Inflammatory macrophage (primary cell): ENCODE measurements around the gene MARF1.
"Not testable (repeated sequence)": the region's sequence is repeated elsewhere in the genome, so short reads cannot be mapped to it uniquely, and the experiment has no call there.

ENCODE experiments used
- DNase-seq, 2 donors: peaks; one replicate each; pipeline ENCODE4 v3.0.0-alpha.2; 2020 to 2022

Gene MARF1

DNA sequence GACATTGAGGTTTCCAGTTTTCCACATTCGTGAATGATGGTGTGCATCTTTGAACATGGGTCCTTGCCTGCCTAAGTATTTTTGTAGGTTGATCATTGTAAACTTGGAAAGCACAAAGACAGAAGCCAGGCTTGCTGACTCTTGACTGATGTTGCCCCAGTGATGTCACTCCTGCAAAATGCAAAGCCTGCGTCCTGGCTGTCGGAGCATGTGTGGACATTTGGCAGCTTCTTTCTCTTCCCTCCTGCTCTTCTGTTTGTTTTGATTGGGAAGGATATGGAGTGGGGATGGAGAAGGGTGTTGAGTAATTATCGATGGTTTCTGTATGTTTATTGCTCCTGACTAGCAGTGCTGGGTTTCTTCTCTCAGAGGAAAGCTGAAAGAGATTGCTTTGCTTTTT, 10.3 kb upstream of the MARF1 start:
- no peak for DNase-seq

DNA sequence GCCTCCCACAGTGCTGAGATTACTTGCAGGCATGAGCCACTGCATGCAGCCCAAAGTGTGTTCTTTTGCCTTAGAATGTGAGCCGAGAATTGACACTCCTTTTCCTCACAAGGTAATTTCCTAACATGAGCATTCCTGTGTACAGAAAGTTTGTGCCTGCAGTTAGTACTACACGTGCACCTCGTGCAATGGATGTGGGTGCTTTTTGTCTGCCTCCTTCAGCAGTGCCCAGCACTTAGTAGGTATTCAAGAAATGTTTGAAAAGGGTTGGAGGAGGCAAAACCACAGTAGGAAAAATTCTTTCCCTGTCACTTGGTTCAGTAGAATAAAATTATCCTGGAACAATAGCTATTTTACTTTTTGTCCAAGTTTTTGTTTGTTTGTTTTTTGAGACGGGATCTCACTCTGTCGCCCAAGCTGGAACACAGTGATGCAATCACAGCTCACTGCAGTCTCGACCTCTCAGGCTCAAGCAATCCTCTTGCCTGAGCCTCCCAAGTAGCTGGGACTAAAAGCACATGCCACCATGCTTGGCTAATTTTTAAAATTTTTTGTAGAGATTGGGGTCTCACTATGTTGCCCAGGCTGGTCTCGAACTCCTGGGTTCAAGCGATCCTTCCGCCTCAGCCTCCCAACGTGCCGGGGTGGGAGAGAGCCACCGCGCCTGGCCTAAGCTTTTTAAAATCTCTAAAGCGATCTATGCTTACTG, 9.5 kb upstream of the MARF1 start:
- DNase-seq: no peak

DNA sequence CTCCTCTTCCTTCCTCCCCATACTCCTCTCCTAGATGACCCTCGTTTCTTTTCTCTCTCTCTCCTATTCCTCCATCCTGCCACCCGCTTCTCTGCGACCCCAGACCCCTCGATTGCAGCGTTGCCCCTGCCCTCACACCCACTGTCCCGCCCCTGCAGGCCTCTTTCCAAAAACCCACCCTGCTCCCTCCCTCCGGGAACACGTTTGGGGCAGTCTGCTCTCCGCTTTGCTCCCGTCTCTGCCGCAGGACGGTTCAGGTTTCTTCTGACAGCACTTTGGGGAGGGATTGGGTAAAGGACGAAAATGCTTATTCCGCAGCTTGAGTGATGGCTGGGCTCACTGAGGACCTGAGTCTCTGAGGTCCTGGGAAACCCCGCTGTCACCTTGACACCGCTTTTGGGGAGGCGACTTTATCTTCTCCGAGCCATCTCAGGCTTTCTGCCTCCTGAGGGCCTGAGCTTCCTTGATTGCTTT, 7.8 kb upstream of the MARF1 start:
- DNase-seq: peak in 1 of 2 donors; percentile 7

- peak; percentile 89 to 92 for DNase-seq
These were observed 7.2 kb upstream of the MARF1 start, which contains the start of gene NDE1 for GRCh38 chr16:15650019-15650697. TSS of gene NDE1 (plus strand) at chr16:15650245. CDS start at chr16:15664779, 14,534 bp downstream.

DNA sequence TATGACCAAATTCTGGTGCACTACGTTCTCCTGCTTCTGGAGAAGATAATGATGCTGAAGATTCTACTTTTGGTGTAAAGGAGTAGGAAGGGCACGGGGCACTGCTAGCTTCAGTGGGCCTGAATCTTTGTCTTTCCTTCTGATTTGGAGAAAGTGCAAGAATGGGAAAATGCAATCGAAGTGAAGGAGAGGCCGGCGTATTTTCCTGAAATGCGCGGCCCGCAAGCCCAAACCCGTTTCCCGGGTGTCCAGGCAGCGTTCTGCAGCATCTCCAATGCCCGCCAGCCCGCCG, 6.7 kb upstream of the MARF1 start:
- no peak for DNase-seq

- DNase-seq: not testable (repeated sequence)
These were observed 6.4 kb upstream of the MARF1 start for GRCh38 chr16:15649311-15649710.

GRCh38 chr16:15648135-15648730, 5.3 kb upstream of the MARF1 start:
- no peak for DNase-seq

DNA sequence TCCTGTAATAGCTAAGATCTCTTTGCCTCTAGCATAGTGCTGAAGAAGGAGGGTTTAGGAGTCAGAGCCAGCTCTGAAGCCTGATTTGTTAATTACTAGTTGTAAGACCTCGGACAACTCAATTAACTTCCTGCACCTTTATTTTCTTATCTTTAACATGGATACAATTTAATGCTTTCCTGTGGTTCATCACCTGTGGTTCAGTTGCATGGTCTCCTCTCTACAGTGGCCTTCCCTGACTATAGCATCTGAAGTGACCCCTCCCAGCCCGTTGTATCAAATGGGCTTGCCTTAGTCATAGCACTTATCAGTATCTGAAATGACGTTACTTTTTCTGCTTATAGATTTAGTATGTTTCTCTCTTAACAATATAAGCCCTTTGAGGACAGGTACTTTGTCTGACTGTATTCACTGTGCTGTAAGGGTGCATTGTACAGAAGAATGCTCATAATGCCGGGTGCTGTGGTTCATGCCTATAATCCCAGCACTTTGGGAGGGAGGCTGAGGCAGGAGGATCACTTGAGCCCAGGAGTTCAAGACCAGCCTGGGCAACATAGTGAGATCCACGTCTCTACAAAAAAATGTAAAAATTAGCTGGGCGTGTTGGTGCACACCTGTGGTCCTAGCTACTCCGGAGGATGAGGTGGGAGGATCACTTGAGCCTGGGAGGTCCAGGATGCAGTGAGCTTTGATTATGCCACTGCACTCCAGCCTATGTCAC, 4.5 kb upstream of the MARF1 start:
- no peak for DNase-seq

DNA sequence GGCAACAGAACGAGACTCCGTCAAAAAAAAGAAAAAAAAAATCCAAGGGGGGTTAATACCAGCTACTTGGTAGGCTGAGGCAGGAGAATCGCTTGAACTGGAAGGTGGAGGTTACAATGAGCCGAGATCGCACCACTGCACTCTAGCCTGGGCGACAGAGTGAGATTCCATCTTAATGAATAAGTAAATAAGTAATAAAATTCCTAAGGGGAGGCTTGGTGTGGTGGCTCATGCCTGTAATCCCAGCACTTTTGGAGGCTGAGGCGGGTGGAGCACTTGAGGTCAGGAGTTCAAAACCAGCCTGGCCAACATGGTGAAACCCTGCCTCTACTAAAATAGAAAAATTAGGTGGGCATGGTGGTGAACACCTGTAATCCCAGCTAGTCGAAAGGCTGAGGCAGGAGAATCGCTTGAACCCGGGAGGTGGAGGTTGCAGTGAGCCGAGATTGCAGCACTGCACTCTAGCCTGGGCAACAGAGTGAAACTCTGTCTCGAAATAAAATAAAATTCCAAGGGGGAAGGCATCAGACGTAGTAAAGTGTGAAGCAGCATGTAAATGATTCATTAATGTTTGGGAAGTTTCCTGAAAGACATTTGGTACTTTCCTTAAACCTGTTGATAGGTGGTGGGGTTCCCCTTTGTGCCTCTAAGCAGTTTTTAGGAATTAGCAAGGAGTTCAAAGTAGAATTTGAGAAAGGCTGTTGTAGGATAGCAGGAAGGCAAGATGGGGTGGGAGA, 3.8 kb upstream of the MARF1 start:
- DNase-seq: not testable (repeated sequence)

GRCh38 chr16:15644962-15645465, 2.1 kb upstream of the MARF1 start:
- DNase-seq: peak in 1 of 2 donors; percentile 27

GRCh38 chr16:15644267-15644961, 1.5 kb upstream of the MARF1 start:
- DNase-seq: peak in 1 of 2 donors; percentile 7

DNA sequence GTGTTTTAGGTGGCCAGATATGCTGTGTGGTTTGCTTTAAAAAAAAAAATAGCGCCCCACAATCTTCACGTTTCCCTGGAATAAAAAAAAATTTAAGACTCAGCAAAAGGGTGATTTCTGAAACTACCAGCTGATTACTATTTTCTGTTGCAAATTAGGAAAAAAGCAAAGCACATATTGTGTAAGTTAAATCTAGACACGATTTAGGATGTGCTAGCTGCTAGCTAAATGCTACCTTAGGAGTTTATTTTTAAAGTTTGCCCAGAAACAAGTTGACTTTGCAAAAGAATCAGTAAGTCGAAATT, 944 bp upstream of the MARF1 start:
- peak in 1 of 2 donors; percentile 30 for DNase-seq

DNA sequence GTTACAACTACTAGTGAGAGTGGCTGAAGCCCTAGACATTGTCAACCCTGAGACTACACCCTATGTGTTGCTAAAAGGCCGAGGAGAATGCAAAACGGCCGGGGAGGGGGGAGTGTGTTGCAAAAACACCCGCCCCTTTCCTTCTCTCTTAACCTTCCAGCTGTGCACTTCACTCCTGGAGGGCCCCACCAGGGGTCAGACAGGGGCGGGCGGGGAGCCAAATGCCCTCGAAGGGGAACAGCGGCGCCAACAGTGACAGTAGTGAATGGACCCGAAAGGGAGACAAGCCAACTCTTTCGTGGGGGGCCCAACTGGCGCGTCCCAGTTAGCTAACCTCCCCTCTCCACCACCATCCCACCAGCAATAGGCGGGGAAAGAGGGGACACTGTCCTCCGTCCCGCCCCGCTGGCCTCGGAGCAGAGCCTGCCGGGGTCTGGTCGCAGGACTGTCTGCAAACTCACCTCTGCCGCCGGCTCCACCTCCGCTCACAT, 352 bp downstream of the MARF1 start:
- DNase-seq: peak; percentile 68 to 82

DNA sequence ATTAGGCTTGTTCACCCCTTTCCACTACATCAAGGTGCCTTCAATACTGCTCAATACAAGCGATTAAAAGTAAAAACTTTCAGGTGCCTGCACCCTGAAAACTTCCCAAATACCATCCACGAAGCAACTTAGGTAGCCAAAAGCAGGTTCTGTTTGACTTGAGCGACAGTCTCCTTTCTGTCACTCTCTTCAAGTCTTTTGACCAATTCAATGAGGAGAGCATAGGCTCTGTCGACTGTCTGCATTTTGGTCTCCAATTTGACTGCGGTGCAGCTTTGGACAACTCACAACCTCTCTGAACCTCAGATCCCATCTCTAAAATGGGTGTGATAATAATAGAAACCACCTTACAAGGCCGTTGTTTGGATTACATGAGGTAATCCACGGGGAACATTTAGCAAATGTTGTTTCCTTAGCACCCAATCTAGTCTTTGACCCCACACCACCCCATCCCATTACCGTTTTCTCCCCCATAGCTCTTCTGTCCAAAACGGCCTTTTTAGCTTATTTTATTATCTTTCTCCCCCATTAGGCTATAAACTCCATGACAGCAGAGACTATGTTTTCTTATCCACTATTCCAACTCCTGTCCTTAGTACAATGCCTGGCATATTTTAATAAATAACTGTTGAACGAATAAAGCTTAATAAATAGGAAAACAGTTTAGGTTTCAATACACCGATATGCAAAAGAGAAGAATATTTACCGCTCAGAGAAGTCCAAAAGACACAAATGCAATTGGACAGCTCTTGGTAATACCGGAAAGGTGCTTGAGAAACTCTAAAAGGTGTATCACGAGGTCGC, 999 bp downstream of the MARF1 start:
- no peak for DNase-seq

- DNase-seq: no peak
These were observed 2.0 kb downstream of the MARF1 start for GRCh38 chr16:15640966-15641365.

DNA sequence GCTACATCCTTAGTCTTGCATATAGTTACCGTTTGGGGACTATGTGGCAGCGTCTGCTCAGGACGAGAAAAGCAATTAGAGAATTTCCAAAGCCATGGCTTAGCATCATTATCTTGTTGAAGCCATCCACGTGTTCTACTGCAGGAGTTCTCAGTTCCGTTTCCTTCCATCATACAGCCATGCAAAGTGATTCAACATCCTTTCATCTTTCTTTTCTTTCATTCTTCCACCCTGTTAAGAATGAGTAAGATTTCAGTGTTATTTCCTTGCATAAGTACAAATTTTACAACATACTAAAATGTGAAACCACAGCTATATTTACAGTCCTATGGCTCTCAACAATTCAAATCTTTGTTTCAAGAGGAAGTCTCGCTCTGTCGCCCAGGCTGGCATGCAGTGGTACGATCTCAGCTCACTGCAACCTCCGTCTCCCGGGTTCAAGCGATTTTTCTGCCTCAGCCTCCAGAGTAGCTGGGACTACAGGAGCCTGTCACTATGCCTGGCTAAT, 3.8 kb downstream of the MARF1 start:
- peak in 1 of 2 donors; percentile 16 for DNase-seq

DNA sequence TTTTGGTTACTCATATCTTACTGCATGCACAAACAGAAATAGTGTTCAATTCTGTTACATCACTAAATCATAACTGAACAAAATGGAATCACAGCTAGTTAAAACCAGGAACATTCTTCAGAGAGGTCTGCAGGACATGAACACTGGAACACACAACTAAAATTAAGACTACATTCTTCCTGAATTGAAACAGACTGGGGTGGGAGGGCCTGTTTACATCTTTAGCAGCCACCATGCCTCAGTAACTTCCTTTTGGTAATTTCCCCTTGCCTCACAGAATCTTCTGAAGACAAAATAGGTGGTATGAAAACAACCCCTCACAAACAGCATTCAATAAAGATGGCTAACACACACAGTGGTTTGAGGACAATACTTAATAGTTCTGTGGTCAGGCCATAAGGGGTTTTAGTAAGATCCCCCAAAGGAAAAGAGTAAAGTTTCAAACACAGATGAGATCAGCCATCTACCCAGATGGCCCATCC, 6.5 kb downstream of the MARF1 start:
- peak; percentile 28 to 47 for DNase-seq

GRCh38 chr16:15635926-15636325, 7.0 kb downstream of the MARF1 start:
- no peak for DNase-seq

- DNase-seq: no peak
These were observed 11.1 kb downstream of the MARF1 start for GRCh38 chr16:15631730-15632409.

GRCh38 chr16:15621889-15622288, 21.1 kb downstream of the MARF1 start:
- DNase-seq: no peak
